Calu3 (cell line): ENCODE measurements around the gene ATP1B3. TPM values are rescaled to one million over a fixed set of nuclear protein-coding genes. Genes with fewer than 3 reads are reported as not detected.

Source experiments
- BruUV-seq: library from RNA; stranded (reverse); fragments of 400-500 nt; replicated peaks from 2 replicates; lab custom pipeline; 2021; lab: Mats Ljungman, UMichigan
- CTCF ChIA-PET: fragments of 300-600 bp; sonication (Branson Sonifier 250); formaldehyde crosslinking; loops from one replicate; lab custom pipeline; 2022; ENCODE audit warnings: antibody characterized with exemption; lab: Charles Lee
- DNase-seq: peaks from one replicate; pipeline ENCODE4 v3.0.0; 2022
- H3K27ac Mint-ChIP-seq: one replicate; pipeline ENCODE4 v1.8.0; 2022; ENCODE audit warnings: mixed read lengths; ENCODE audit not compliant: unreplicated experiment
- H3K27me3 Mint-ChIP-seq: one replicate; pipeline ENCODE4 v1.8.0; 2022; ENCODE audit warnings: mixed read lengths; ENCODE audit not compliant: unreplicated experiment
- H3K36me3 Mint-ChIP-seq: one replicate; pipeline ENCODE4 v1.8.0; 2022; ENCODE audit warnings: mild to moderate bottlenecking, moderate library complexity, mixed read lengths; ENCODE audit not compliant: insufficient read depth, unreplicated experiment
- H3K4me1 Mint-ChIP-seq: one replicate; pipeline ENCODE4 v1.8.0; 2022; ENCODE audit warnings: mild to moderate bottlenecking, low read depth, mixed read lengths; ENCODE audit not compliant: unreplicated experiment
- H3K4me3 Mint-ChIP-seq: one replicate; pipeline ENCODE4 v1.8.0; 2022; ENCODE audit warnings: mild to moderate bottlenecking, low read depth, moderate library complexity, mixed read lengths; ENCODE audit not compliant: unreplicated experiment
- H3K9me3 Mint-ChIP-seq: one replicate; pipeline ENCODE4 v1.8.0; 2022; ENCODE audit warnings: low read depth, mixed read lengths; ENCODE audit not compliant: unreplicated experiment
- CTCF ChIP-seq: fragments of 200-600 bp; IDR thresholded peaks from one replicate; pipeline ENCODE4 v1.8.0; 2022; ENCODE audit warnings: antibody characterized with exemption; ENCODE audit not compliant: unreplicated experiment
- intact Hi-C: fragments of 100-400 bp; cut with micrococcal nuclease; formaldehyde crosslinking; loops from one replicate; pipeline ENCODE4 v1.10.0; 2022; ENCODE audit not compliant: unreplicated experiment
- total RNA-seq: library from RNA; stranded (reverse); gene quantifications from 2 replicates; pipeline ENCODE4 v1.2.3, GENCODE V29; 2022

ATP1B3 gene
- total RNA-seq, 1 experiment from 2014 or later: 157 TPM

- peaks cover 7% of the 10 kb centered on the region for H3K36me3 Mint-ChIP-seq
- H3K27me3 Mint-ChIP-seq: no peaks in the 10 kb centered on the region
- H3K4me1 Mint-ChIP-seq: peaks cover 10% of the 10 kb centered on the region
- TF ChIP-seq CTCF: no peak
- H3K9me3 Mint-ChIP-seq: no peaks in the 10 kb centered on the region
- BruUV-seq: no TSS peak
- intact Hi-C loops: loop anchor here (2.0 to 10.0 kb wide), 2 partner anchors 162 to 318 kb away; no protein-coding TSS in a partner anchor
- no peak overlapping the region for H3K27ac Mint-ChIP-seq
- DNase-seq: no peak
- CTCF ChIA-PET: interaction anchor here (0.5 kb wide), 1 partner anchor 126 kb away, joined by 3 read pairs; no protein-coding TSS in a partner anchor
- no peak overlapping the region for H3K4me3 Mint-ChIP-seq
Observed at GRCh38 chr3:141963301-141963700, 86.9 kb downstream of the ATP1B3 start.

- peaks cover 10% of the 10 kb centered on the region for H3K4me1 Mint-ChIP-seq
- CTCF ChIA-PET: interaction anchor here (0.8 kb wide), 1 partner anchor 227 kb away, joined by 3 read pairs; the partner anchor contains the start of gene RNF7
- intact Hi-C loops: loop anchor here (10.0 kb wide), 1 partner anchor 159 kb away; no protein-coding TSS in a partner anchor
- H3K27ac Mint-ChIP-seq: no peak overlapping the region
- peaks cover 4% of the 10 kb centered on the region for H3K36me3 Mint-ChIP-seq
- BruUV-seq: no TSS peak
- H3K4me3 Mint-ChIP-seq: no peak overlapping the region
- no peak for DNase-seq
- H3K9me3 Mint-ChIP-seq: no peaks in the 10 kb centered on the region
- TF ChIP-seq CTCF: no peak
- no peaks in the 10 kb centered on the region for H3K27me3 Mint-ChIP-seq
Observed at GRCh38 chr3:141965471-141965870, 89.0 kb downstream of the ATP1B3 start.

GRCh38 chr3:141969711-141970110 lies 93.3 kb downstream of the ATP1B3 start:
- DNase-seq: no peak
- Mint-ChIP-seq H3K27ac (no peak overlapping the region), H3K4me3 (no peak overlapping the region), H3K4me1 (peaks cover 10% of the 10 kb centered on the region), H3K36me3 (no peaks in the 10 kb centered on the region), H3K9me3 (no peaks in the 10 kb centered on the region), H3K27me3 (no peaks in the 10 kb centered on the region)
- intact Hi-C loops: loop anchor here (10.0 kb wide), 1 partner anchor 155 kb away; no protein-coding TSS in a partner anchor
- no peak for TF ChIP-seq CTCF
- CTCF ChIA-PET: no interaction called here
- no TSS peak for BruUV-seq

- CTCF ChIA-PET: interaction anchor here (0.7 kb wide), 1 partner anchor 571 kb away, joined by 13 read pairs; no protein-coding TSS in a partner anchor
- no peak overlapping the region for H3K27ac Mint-ChIP-seq
- no peak for DNase-seq
- BruUV-seq: no TSS peak
- H3K36me3 Mint-ChIP-seq: no peaks in the 10 kb centered on the region
- no peak for TF ChIP-seq CTCF
- H3K27me3 Mint-ChIP-seq: no peaks in the 10 kb centered on the region
- intact Hi-C loops: no loop called here
- peaks cover 10% of the 10 kb centered on the region for H3K4me1 Mint-ChIP-seq
- no peak overlapping the region for H3K4me3 Mint-ChIP-seq
- H3K9me3 Mint-ChIP-seq: no peaks in the 10 kb centered on the region
Observed at GRCh38 chr3:141971571-141971970, 95.1 kb downstream of the ATP1B3 start.
